Osteocyte (in vitro differentiated cells): ENCODE measurements around the gene GPC3. TPM values are rescaled to one million over a fixed set of nuclear protein-coding genes. Genes with fewer than 3 reads are reported as not detected.

Source experiments
- DNase-seq: peaks from one replicate; pipeline ENCODE4 v3.0.0; 2021; ENCODE audit warnings: mixed read lengths; ENCODE audit not compliant: unreplicated experiment; ENCODE audit errors: extremely low spot score
- H3K27ac Mint-ChIP-seq: one replicate; pipeline ENCODE4 v1.8.0; 2021; ENCODE audit warnings: mild to moderate bottlenecking, mixed read lengths; ENCODE audit not compliant: unreplicated experiment
- H3K27me3 Mint-ChIP-seq: one replicate; pipeline ENCODE4 v1.8.0; 2021; ENCODE audit warnings: mixed read lengths; ENCODE audit not compliant: unreplicated experiment
- H3K36me3 Mint-ChIP-seq: one replicate; pipeline ENCODE4 v1.8.0; 2021; ENCODE audit warnings: mixed read lengths; ENCODE audit not compliant: unreplicated experiment
- H3K4me1 Mint-ChIP-seq: one replicate; pipeline ENCODE4 v1.8.0; 2021; ENCODE audit warnings: mixed read lengths; ENCODE audit not compliant: unreplicated experiment
- H3K4me3 Mint-ChIP-seq: one replicate; pipeline ENCODE4 v1.8.0; 2021; ENCODE audit warnings: mild to moderate bottlenecking, moderate library complexity, mixed read lengths; ENCODE audit not compliant: unreplicated experiment
- H3K9me3 Mint-ChIP-seq: one replicate; pipeline ENCODE4 v1.8.0; 2021; ENCODE audit warnings: mixed read lengths; ENCODE audit not compliant: unreplicated experiment
- CTCF ChIP-seq: fragments of 200-600 bp; sonication (generic); IDR thresholded peaks from 2 replicates; pipeline ENCODE4 v1.5.0; 2021; ENCODE audit warnings: antibody characterized with exemption, mild to moderate bottlenecking, moderate library complexity
- long read RNA-seq: library from polyadenylated mRNA; unstranded; transcript quantifications from one replicate; pipeline ENCODE4 v2.0.0, GENCODE V29; 2021
- total RNA-seq: library from RNA; stranded (reverse); gene quantifications from 2 replicates; pipeline ENCODE4 v1.2.1, GENCODE V29; 2021

Gene GPC3
- total RNA-seq, result 18.6 and 19.6 TPM in 2 replicates
- long read RNA-seq, transcript GPC3-201 (8 exons, 2,568 nt), result major isoform, 153 of 168 reads
- long read RNA-seq, partial matches to known transcripts, result 11 of 168 reads
- long read RNA-seq, other reads (novel, unspliced or antisense), result 4 of 168 reads

GRCh38 chrX:133985164-133985966 is at the start of gene GPC3:
TSS of gene GPC3 (minus strand) at chrX:133985594.
- peaks cover 28% of the 10 kb centered on the region for H3K27me3 Mint-ChIP-seq
- peaks cover 28% of the 10 kb centered on the region for H3K4me1 Mint-ChIP-seq
- no peaks in the 10 kb centered on the region for H3K9me3 Mint-ChIP-seq
- no peak for TF ChIP-seq CTCF
- DNase-seq, result peak; percentile 88
- no peak within 1 kb of the TSS for H3K27ac Mint-ChIP-seq
- H3K4me3 Mint-ChIP-seq, result peak within 1 kb of the TSS; percentile 78
- peaks cover 2% of the 10 kb centered on the region for H3K36me3 Mint-ChIP-seq

- no peaks in the 10 kb centered on the region for H3K4me1 Mint-ChIP-seq
- no peaks in the 10 kb centered on the region for H3K9me3 Mint-ChIP-seq
- H3K36me3 Mint-ChIP-seq, result no peaks in the 10 kb centered on the region
- H3K27ac Mint-ChIP-seq, result no peak overlapping the region
- H3K27me3 Mint-ChIP-seq, result peaks cover 12% of the 10 kb centered on the region
- TF ChIP-seq CTCF, result no peak
- no peak for DNase-seq
- H3K4me3 Mint-ChIP-seq, result no peak overlapping the region
Measured at GRCh38 chrX:134032441-134032840, 47.0 kb upstream of the GPC3 start.

GRCh38 chrX:134026565-134027311 is 41.3 kb upstream of the GPC3 start:
- Mint-ChIP-seq H3K9me3 (no peaks in the 10 kb centered on the region), H3K36me3 (no peaks in the 10 kb centered on the region), H3K27ac (no peak overlapping the region), H3K4me1 (peaks cover 7% of the 10 kb centered on the region), H3K4me3 (peak overlapping the region; percentile 56), H3K27me3 (peaks cover 9% of the 10 kb centered on the region)
- TF ChIP-seq CTCF, result peak; percentile 82
- no peak for DNase-seq

GRCh38 chrX:134025986-134026545 is 40.7 kb upstream of the GPC3 start:
- H3K27ac Mint-ChIP-seq, result no peak overlapping the region
- TF ChIP-seq CTCF, result no peak
- H3K4me3 Mint-ChIP-seq, result no peak overlapping the region
- H3K9me3 Mint-ChIP-seq, result no peaks in the 10 kb centered on the region
- no peak for DNase-seq
- H3K4me1 Mint-ChIP-seq, result peaks cover 7% of the 10 kb centered on the region
- H3K36me3 Mint-ChIP-seq, result no peaks in the 10 kb centered on the region
- peaks cover 9% of the 10 kb centered on the region for H3K27me3 Mint-ChIP-seq
